ENCODE results near the gene ZDHHC24. TPM values are rescaled to one million over a fixed set of nuclear protein-coding genes. Genes with fewer than 3 reads are reported as not detected.
A peak's percentile ranks its signal among the peaks of the same experiment; 100 is the strongest.

ZDHHC24 gene
- total RNA-seq, 2 experiments from 2014 or later: 17.0 to 18.4 TPM

DNA sequence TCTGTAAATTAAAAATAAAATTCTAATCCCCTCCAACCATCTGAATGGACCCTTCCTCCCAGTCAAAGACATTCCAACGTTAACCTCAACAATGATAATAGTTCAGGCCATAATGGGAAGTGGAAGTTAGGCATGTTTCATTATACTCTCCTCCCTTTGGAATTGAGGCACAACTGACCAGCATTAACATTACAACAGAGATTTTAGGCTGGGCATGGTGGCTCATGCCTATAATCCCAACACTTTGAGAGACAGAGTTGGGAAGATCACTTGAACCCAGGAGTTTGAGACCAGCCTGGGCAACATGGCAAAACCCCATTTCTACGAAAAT, 25.0 kb upstream of the ZDHHC24 start:
- Histone ChIP-seq H3K27ac (ENCODE audit: low read depth in 1 of 2, low read length in 2 of 2) (no peak overlapping the region), H3K4me3 (ENCODE audit: low read length) (no peak overlapping the region), H3K4me1 (ENCODE audit: insufficient read depth, low read length) (peaks cover 12% of the 10 kb centered on the region), H3K36me3 (ENCODE audit: insufficient read depth, low read length) (no peaks in the 10 kb centered on the region), H3K27me3 (ENCODE audit: control insufficient read depth in 1 of 2, insufficient read depth in 2 of 2, low read length in 2 of 2) (no peaks in the 10 kb centered on the region), H3K9me3 (ENCODE audit: control insufficient read depth in 1 of 2, insufficient read depth in 1 of 2, low read length in 2 of 2) (no peaks in the 10 kb centered on the region)
- TF ChIP-seq, protein P1, sequence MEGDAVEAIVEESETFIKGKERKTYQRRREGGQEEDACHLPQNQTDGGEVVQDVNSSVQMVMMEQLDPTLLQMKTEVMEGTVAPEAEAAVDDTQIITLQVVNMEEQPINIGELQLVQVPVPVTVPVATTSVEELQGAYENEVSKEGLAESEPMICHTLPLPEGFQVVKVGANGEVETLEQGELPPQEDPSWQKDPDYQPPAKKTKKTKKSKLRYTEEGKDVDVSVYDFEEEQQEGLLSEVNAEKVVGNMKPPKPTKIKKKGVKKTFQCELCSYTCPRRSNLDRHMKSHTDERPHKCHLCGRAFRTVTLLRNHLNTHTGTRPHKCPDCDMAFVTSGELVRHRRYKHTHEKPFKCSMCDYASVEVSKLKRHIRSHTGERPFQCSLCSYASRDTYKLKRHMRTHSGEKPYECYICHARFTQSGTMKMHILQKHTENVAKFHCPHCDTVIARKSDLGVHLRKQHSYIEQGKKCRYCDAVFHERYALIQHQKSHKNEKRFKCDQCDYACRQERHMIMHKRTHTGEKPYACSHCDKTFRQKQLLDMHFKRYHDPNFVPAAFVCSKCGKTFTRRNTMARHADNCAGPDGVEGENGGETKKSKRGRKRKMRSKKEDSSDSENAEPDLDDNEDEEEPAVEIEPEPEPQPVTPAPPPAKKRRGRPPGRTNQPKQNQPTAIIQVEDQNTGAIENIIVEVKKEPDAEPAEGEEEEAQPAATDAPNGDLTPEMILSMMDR (IDR thresholded peaks at IDR 0.05): no peak
- intact Hi-C loops (cut with DNase I, micrococcal nuclease): no loop called here
- no peak for ATAC-seq (ENCODE audit: poor library complexity)
- H3K4me1 Mint-ChIP-seq (ENCODE audit: low read depth): no peaks in the 10 kb centered on the region
- ChIA-PET CTCF (interaction anchor here (0.7 kb wide), 1 partner anchor 107 kb away, joined by 3 read pairs; no protein-coding TSS in a partner anchor), POLR2A (no interaction called here)
- H3K27ac Mint-ChIP-seq: no peak overlapping the region
- peaks cover 18% of the 10 kb centered on the region for H3K27me3 Mint-ChIP-seq
- no peak for DNase-seq
- no peaks in the 10 kb centered on the region for H3K9me3 Mint-ChIP-seq
- H3K36me3 Mint-ChIP-seq (ENCODE audit: low read depth): no peaks in the 10 kb centered on the region
- H3K4me3 Mint-ChIP-seq: peak overlapping the region; percentile 51

DNA sequence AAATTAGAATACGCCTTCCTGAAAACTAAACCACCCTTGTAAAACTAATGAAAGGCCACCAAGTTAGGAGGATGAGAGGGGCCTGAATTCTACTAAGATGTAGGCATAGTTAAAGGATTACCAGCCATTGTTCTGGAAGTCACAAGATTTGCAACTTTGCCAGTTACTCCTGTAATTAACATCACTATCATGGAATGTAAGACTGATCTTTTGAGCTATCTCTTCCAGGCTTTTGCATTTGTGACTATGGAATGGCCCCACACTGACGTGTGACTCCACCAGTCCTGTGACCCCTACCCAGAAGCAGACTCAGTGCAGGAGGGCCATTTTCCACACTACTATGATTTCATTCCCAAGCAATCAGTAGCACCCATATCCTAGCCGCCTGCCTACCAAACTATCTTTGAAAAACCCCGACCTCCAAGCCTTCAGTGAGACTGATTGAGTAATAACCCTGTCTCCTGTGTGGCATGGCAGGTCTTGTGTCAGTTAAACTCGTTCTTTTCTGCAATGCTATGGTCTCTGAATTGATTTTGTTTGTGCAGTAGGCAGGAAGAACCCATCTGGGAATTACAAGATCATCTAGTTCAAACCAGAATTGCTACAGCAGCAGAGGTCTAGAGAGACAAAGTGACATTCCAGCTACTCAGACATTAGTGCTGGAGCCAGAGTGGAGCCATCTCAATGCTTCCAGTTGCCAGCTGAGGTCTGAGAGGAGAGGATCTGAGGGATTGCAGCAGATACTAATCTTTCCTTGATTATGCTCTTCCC, 24.4 kb upstream of the ZDHHC24 start:
- Mint-ChIP-seq H3K9me3 (no peaks in the 10 kb centered on the region), H3K4me3 (peak overlapping the region; percentile 51)

DNA sequence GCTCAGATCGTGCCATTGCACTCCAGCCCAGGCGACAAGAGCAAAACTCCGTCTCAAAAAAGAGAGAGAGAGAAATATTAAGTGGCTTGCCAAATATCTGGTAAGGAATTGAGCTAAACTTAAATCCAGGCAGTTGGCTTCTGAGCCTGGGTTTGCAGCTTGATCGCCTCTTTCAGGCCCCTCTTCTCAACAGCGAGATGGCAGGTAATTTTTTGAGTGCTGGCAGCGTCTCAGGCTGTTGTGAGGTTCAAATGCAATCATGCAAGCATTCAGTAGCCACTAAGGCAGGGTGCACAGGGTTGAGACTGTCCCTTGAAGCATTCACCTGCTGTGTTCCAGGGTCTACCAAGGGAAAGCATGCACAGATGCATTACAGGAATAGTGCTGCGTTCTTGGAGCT, 23.2 kb upstream of the ZDHHC24 start:
- ChIA-PET POLR2A (interaction anchor here (0.6 to 3.6 kb wide), 8 partner anchors 23 to 274 kb away, joined by 3 to 35 read pairs (median 9); partner anchors contain the start of genes ACTN3, CCDC87, RBM14 and RBM4), CTCF (interaction anchor here (1.2 to 1.6 kb wide), 2 partner anchors 23 to 110 kb away, joined by 3 to 4 read pairs; partner anchors contain the start of gene CCDC87)
- Mint-ChIP-seq H3K9me3 (no peaks in the 10 kb centered on the region), H3K4me1 (ENCODE audit: low read depth) (no peaks in the 10 kb centered on the region), H3K27me3 (peaks cover 12% of the 10 kb centered on the region), H3K4me3 (peak overlapping the region; percentile 76), H3K36me3 (ENCODE audit: low read depth) (no peaks in the 10 kb centered on the region), H3K27ac (no peak overlapping the region)
- H3K36me3 ChIP-seq (ENCODE audit: insufficient read depth, low read length): no peaks in the 10 kb centered on the region
- no peaks in the 10 kb centered on the region for H3K27me3 ChIP-seq (ENCODE audit: control insufficient read depth in 1 of 2, insufficient read depth in 2 of 2, low read length in 2 of 2)
- no peak overlapping the region for H3K4me3 ChIP-seq (ENCODE audit: low read length)
- no peak for DNase-seq
- ATAC-seq (ENCODE audit: poor library complexity): no peak
- H3K4me1 ChIP-seq (ENCODE audit: insufficient read depth, low read length): peaks cover 12% of the 10 kb centered on the region
- no peaks in the 10 kb centered on the region for H3K9me3 ChIP-seq (ENCODE audit: control insufficient read depth in 1 of 2, insufficient read depth in 1 of 2, low read length in 2 of 2)
- TF ChIP-seq, protein P1 (IDR thresholded peaks at IDR 0.05): no peak
- H3K27ac ChIP-seq (ENCODE audit: low read depth in 1 of 2, low read length in 2 of 2): no peak overlapping the region
- intact Hi-C loops (cut with DNase I, micrococcal nuclease): no loop called here

More for the DNA sequence above, 24.4 kb upstream of the ZDHHC24 start:
- H3K4me1 Mint-ChIP-seq (ENCODE audit: low read depth): no peaks in the 10 kb centered on the region
- ATAC-seq (ENCODE audit: poor library complexity) (no peak), DNase-seq (no peak)
- H3K4me1 ChIP-seq (ENCODE audit: insufficient read depth, low read length): peaks cover 12% of the 10 kb centered on the region
- TF ChIP-seq, protein P1 (IDR thresholded peaks at IDR 0.05): no peak
- H3K36me3 Mint-ChIP-seq (ENCODE audit: low read depth): no peaks in the 10 kb centered on the region
- no peak overlapping the region for H3K27ac ChIP-seq (ENCODE audit: low read depth in 1 of 2, low read length in 2 of 2)
- H3K36me3 ChIP-seq (ENCODE audit: insufficient read depth, low read length): no peaks in the 10 kb centered on the region
- peaks cover 18% of the 10 kb centered on the region for H3K27me3 Mint-ChIP-seq
- intact Hi-C loops (cut with DNase I, micrococcal nuclease): no loop called here
- POLR2A ChIA-PET: interaction anchor here (2.3 to 3.6 kb wide), 3 partner anchors 24 to 108 kb away, joined by 12 to 35 read pairs (median 20); partner anchors contain the start of genes ACTN3, RBM14, RBM4B and ZDHHC24
- no peak overlapping the region for H3K4me3 ChIP-seq (ENCODE audit: low read length)
- H3K27ac Mint-ChIP-seq: no peak overlapping the region
- H3K9me3 ChIP-seq (ENCODE audit: control insufficient read depth in 1 of 2, insufficient read depth in 1 of 2, low read length in 2 of 2): no peaks in the 10 kb centered on the region
- no peaks in the 10 kb centered on the region for H3K27me3 ChIP-seq (ENCODE audit: control insufficient read depth in 1 of 2, insufficient read depth in 2 of 2, low read length in 2 of 2)
- CTCF ChIA-PET: interaction anchor here (1.6 kb wide), 1 partner anchor 22 kb away, joined by 3 read pairs; the partner anchor contains the start of gene CCDC87

Measured in CD4-positive, alpha-beta T cell (primary cell).